Skin of body (tissue), 3 donors: ENCODE results near the gene STK11IP. TPM values are rescaled to one million over a fixed set of nuclear protein-coding genes. Genes with fewer than 3 reads are reported as not detected.
"Not testable (repeated sequence)": the region's sequence is repeated elsewhere in the genome, so short reads cannot be mapped to it uniquely, and the experiment has no call there.

Experiments used
- DNase-seq: peaks from one replicate; lab custom pipeline; 2025; lab: John Stamatoyannopoulos, UW
- small RNA-seq: library from RNA; depleted of rRNA; stranded (forward); fragments of <200 nt; gene quantifications from one replicate; pipeline ENCODE3, GENCODE V24; 2014; ENCODE audit warnings: low replicate concordance
- total RNA-seq: library from RNA; depleted of rRNA; stranded (reverse); fragments of >200 nt; gene quantifications from one replicate; pipeline ENCODE4 v1.2.3, GENCODE V29; 2014

The STK11IP gene
- total RNA-seq, 1 donor from 2014 or later, result 22.8 TPM

GRCh38 chr2:219651656-219652055 lies 54.0 kb downstream of the STK11IP start:
- not testable (repeated sequence) for DNase-seq

DNA sequence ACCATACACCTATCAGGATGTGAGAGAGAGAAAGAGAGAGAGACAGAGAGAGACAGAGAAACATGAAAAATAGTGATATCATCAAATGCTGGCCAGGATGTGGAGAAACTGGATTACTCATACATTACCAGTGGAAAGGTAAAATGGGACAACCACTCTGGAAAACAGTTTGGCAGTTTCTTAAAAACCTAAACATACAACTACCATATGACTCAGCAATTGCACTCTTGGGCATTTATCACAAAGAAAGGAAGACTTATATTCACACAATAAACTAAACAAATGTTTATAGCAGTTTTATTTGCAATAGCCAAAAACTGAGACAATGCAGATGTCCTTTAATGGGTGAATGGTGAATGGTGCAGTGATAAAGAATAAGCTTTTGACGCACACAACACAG lies 58.9 kb downstream of the STK11IP start:
- no peak for DNase-seq

GRCh38 chr2:219658196-219658846 lies 60.7 kb downstream of the STK11IP start:
- DNase-seq, result no peak

- DNase-seq, result no peak
These were observed 61.2 kb downstream of the STK11IP start for GRCh38 chr2:219658874-219659273.

GRCh38 chr2:219661197-219661954 lies 63.7 kb downstream of the STK11IP start:
- DNase-seq, result no peak

DNA sequence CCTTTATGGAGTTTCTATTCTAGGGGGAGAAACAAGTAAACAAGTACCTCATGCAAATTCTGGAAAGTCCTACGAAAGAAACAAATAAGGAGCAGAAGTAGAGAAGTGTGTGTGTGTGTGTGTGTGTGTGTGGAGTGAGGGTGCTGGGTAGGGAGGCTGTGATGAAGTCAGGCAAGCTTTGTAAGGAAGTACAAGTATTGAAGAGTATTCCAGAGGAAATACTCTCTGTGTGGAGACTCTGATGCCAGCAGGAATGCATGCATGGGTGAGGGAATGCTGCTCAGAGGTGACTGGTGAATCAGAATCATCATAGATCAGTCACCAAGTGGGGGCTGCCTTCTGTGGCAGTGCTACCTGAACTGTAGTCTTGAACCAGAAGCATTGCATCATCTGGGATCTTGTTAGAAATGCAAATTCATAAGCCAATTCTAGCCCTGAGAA lies 64.3 kb downstream of the STK11IP start:
- no peak for DNase-seq

GRCh38 chr2:219662566-219662965 lies 64.9 kb downstream of the STK11IP start:
- DNase-seq, result no peak

DNA sequence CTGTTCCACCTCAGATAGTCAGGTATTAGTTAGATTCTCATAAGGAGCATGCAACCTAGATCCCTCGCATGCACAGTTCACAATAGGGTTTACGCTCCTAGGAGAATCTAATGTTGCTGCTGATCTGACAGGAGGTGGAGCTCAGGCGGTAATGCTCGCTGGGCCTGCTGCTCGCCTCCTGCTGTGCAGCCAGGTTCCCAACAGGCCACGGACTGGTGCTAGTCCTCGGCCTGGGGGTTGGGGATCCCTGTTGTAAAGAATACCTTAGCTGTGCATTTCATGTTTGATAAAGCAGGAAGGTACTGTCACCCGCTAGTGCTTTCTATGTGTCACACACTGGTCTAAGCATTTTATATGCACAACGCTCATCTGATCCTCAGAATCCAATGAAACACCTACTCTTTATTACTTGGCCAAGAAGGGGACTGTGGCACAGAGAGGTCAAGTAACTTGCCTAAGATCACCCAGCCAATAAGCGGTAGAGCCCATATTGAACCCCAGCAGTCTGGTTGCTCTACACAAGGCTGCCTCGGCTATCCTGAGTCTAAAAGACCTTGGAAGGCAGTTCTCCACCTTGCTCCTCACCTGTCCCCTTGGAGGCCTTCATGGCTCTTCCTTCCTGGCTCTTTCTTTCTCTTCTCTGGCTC lies 65.6 kb downstream of the STK11IP start:
- no peak for DNase-seq

GRCh38 chr2:219664041-219664440 lies 66.4 kb downstream of the STK11IP start:
- DNase-seq, result no peak

DNA sequence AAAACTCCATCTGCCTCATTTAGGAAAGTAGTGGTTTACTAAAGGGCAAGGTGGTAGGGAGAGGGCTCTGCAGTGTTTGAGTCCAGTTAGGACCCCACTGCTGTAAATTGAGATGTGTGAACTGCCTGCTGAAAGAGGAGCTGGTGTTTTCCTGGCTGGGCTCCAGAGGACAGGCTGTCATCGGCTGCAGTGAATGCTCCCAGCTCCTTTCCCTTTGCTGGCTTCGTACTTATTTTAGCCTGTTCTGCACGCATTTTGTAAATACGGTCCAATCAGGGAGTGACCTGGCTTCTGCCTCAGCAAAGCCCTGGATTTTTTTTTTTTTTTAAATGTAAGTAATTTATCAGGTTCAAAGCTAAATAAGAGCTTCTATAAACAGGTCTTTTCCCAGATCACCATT lies 67.3 kb downstream of the STK11IP start:
- peak; percentile 2 for DNase-seq

- DNase-seq, result no peak
These were observed 68.3 kb downstream of the STK11IP start for GRCh38 chr2:219665926-219666325.

Small RNA genes within 50 kb of the gene (small RNA-seq; reads per million reads assigned to genes)
- gene MIR3132 (not detected), gene RN7SKP213 (not detected)

Other genes starting within 250 kb of the STK11IP start
- gene DNPEP, start 209.9 kb upstream of the STK11IP start, total RNA-seq, result 42.4 TPM
- gene DES, start 179.5 kb upstream of the STK11IP start, total RNA-seq, result 318 TPM
- 10.5 TPM for gene SPEG, start 163.0 kb upstream of the STK11IP start, total RNA-seq
- gene GMPPA, start 99.0 kb upstream of the STK11IP start, total RNA-seq, result 21.8 TPM
- gene ASIC4, start 83.4 kb upstream of the STK11IP start, total RNA-seq, result 0.49 TPM
- gene CHPF, start 54.0 kb upstream of the STK11IP start, total RNA-seq, result 35.9 TPM
- 0.99 TPM for gene TMEM198, start 53.8 kb upstream of the STK11IP start, total RNA-seq
- gene OBSL1, start 26.3 kb upstream of the STK11IP start, total RNA-seq, result 47.0 TPM
- gene INHA, start 25.5 kb upstream of the STK11IP start, total RNA-seq, result 0.10 TPM
- gene SLC4A3, start 29.8 kb downstream of the STK11IP start, total RNA-seq, result 2.5 TPM